Ectodermal cell (in vitro differentiated cells): ENCODE measurements around the gene CCKAR.

Experiments
- H3K27ac ChIP-seq: 2 replicates; pipeline ENCODE4 v1.7.0; 2013; ENCODE audit warnings: mild to moderate bottlenecking, low read depth, low read length; ENCODE audit not compliant: insufficient read depth, poor library complexity, severe bottlenecking
- H3K27me3 ChIP-seq: 2 replicates; pipeline ENCODE4 v1.7.0; 2013; ENCODE audit warnings: mild to moderate bottlenecking, low read length; ENCODE audit not compliant: insufficient read depth, control insufficient read depth, poor library complexity, severe bottlenecking
- H3K36me3 ChIP-seq: one replicate; pipeline ENCODE4 v1.7.0; 2013; ENCODE audit warnings: low read length; ENCODE audit not compliant: control insufficient read depth, insufficient read depth
- H3K4me1 ChIP-seq: one replicate; pipeline ENCODE4 v1.7.0; 2013; ENCODE audit warnings: low read length; ENCODE audit not compliant: control insufficient read depth, insufficient read depth
- H3K4me3 ChIP-seq: 2 replicates; pipeline ENCODE4 v1.7.0; 2013; ENCODE audit warnings: low read depth, low read length, control low read depth; ENCODE audit not compliant: insufficient read depth
- H3K9me3 ChIP-seq: 2 replicates; pipeline ENCODE4 v1.7.0; 2013; ENCODE audit warnings: mild to moderate bottlenecking, low read length, moderate library complexity; ENCODE audit not compliant: control insufficient read depth
- WGBS, 2 experiments: methylation state at CpG; one replicate each; pipeline ENCODE4 v1.1.7; 2013; ENCODE audit warnings: missing lambda C conversion rate in 2 of 2; 5-methylcytosine and 5-hydroxymethylcytosine counted together

The CCKAR gene

DNA sequence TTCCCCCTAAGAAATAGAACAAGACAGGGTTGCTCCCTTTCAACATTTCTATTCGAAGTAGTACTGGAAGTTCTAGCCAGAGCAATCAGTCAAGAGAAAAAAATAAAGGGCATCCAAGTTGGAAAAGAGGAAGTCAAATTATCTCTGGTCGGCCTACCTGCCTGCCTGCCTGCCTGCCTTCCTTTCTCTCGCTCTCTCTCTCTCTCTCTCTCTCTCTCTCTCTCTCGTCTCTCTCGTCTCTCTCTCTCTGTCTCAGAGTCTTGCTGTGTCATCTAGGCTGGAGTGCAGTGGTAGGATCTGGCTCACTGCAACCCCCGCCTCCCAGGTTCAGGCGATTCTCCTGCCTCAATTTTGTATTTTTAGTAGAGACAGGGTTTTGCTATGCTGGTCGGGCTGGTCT, 42.9 kb downstream of the CCKAR start:
- 67 to 74% methylated on average over 4 to 5 of the region's 8 CpGs for WGBS, 2 experiments
- no peak overlapping the region for H3K4me3 ChIP-seq
- no peaks in the 10 kb centered on the region for H3K4me1 ChIP-seq
- H3K36me3 ChIP-seq, result no peaks in the 10 kb centered on the region
- H3K27ac ChIP-seq, result no peak overlapping the region
- no peaks in the 10 kb centered on the region for H3K9me3 ChIP-seq
- H3K27me3 ChIP-seq, result no peaks in the 10 kb centered on the region

DNA sequence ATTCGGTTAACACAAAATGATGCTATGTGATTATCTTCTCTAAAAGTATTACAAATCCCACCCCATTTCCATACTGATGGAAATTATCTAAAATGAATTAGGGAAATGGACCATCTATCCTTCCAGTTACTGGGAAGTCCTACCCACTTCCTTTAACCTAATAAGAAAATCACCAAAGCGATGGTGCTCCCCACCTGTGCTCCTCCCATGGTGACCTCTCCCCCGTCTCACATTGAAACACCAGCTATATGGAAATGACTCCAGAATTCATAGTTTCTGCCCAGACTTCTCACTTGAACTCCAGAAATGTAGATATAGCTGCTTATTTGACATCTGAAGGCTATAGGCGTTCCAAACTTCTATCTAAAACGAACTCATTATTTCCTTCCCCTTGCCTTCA, 48.5 kb downstream of the CCKAR start:
- no peaks in the 10 kb centered on the region for H3K9me3 ChIP-seq
- no peak overlapping the region for H3K4me3 ChIP-seq
- H3K27ac ChIP-seq, result no peak overlapping the region
- H3K36me3 ChIP-seq, result no peaks in the 10 kb centered on the region
- 92 to 94% methylated on average over 5 of the region's 5 CpGs for WGBS, 2 experiments
- no peaks in the 10 kb centered on the region for H3K4me1 ChIP-seq
- no peaks in the 10 kb centered on the region for H3K27me3 ChIP-seq

DNA sequence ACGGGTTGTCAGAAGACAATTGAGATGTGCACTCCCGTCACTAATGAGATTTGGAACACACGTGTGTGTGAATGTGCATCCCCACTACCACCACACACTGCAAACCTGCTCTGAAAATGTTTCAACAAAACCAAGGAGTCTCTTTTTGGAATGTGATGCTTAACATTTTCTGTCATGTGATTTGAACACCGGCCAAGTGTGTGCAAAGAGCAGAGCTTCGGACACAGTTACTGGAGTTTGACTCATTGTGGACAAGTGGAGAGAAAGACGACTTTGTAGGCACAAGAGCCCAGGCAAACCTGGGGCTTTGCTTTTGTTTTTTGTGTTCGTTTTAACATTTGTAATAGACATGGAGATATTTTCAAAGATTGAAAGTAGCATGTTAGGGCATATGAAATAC, 49.2 kb downstream of the CCKAR start:
- 90 to 94% methylated on average over 7 of the region's 7 CpGs for WGBS, 2 experiments
- Histone ChIP-seq H3K36me3 (no peaks in the 10 kb centered on the region), H3K4me1 (no peaks in the 10 kb centered on the region), H3K27me3 (no peaks in the 10 kb centered on the region), H3K27ac (no peak overlapping the region), H3K9me3 (no peaks in the 10 kb centered on the region), H3K4me3 (no peak overlapping the region)

DNA sequence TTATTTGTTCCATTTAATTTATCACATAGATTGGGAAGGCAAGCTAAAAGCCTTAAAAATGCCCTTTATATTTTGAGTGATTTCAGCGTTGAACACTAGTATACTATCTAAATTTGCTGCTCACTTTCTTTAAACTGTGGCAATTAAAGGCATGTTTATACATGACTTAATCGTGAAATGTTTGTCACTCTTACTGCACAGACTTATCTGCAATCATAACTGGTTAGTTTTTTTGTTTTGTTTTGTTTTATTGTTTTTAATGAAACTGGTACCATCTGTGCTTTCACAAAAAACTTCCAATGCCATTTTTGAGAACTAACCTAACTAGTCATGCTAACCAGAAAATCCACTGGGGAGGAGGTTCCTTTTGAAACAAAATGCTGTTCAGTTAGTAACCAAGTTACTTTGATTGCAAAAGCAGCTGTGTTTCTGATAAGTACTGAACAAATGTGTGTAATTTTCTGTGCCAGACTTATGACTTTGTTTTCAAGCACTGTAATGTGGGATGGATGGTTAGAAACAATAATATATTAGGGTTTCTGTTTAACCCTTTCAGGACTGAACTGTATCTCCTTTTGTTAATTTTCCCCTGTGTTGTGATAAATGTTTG, 56.1 kb downstream of the CCKAR start:
- WGBS, 2 experiments, result 95 to 100% methylated on average over 1 to 2 of the region's 2 CpGs
- no peak overlapping the region for H3K27ac ChIP-seq
- no peak overlapping the region for H3K4me3 ChIP-seq
- peaks cover 6% of the 10 kb centered on the region for H3K36me3 ChIP-seq
- no peaks in the 10 kb centered on the region for H3K9me3 ChIP-seq
- no peaks in the 10 kb centered on the region for H3K4me1 ChIP-seq
- no peaks in the 10 kb centered on the region for H3K27me3 ChIP-seq

DNA sequence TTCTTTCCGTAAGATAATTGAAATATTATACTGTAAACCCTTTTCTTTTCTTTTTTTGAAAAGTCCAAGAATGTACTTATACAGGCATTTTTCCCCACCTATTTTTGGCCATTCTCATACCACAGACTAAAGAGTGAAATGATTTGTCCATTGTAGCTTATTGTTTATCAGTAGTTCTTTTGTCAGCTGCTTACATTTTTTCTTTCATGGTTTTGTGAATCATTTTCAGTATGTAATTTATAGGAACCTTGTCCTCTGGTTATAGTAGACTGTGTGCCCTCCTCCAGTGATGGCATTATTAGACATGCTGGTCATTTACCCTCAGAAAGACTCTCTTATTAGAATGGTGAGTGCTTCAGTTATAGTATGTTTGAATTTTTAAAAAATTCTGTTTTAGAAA, 56.7 kb downstream of the CCKAR start:
- Histone ChIP-seq H3K27me3 (no peaks in the 10 kb centered on the region), H3K27ac (no peak overlapping the region), H3K4me3 (no peak overlapping the region), H3K4me1 (no peaks in the 10 kb centered on the region), H3K9me3 (no peaks in the 10 kb centered on the region), H3K36me3 (peaks cover 6% of the 10 kb centered on the region)
- WGBS, 2 experiments, result no CpG with 5 or more reads among the region's 1 CpG

DNA sequence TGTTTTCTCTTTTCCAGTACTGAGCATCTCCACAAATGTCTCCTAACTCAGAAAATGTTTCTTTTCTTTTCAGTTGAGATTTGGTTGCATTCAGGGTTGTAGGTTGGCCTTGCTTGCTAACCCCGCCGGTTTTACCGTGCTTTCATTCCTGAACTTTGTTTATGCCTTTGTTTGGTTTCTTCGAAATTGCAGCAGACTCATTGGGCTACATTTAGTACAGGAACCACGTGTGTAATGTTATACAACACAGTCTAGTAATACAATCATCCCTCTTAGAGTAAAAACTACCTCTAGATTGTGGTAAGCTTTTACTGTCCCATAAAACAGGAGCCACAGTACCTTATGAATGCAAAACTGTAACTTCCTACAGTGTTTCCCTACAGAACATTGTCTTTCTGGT, 57.9 kb downstream of the CCKAR start:
- H3K9me3 ChIP-seq, result no peaks in the 10 kb centered on the region
- peaks cover 6% of the 10 kb centered on the region for H3K36me3 ChIP-seq
- 95 to 100% methylated on average over 5 of the region's 5 CpGs for WGBS, 2 experiments
- H3K4me3 ChIP-seq, result no peak overlapping the region
- no peaks in the 10 kb centered on the region for H3K27me3 ChIP-seq
- no peaks in the 10 kb centered on the region for H3K4me1 ChIP-seq
- H3K27ac ChIP-seq, result no peak overlapping the region

DNA sequence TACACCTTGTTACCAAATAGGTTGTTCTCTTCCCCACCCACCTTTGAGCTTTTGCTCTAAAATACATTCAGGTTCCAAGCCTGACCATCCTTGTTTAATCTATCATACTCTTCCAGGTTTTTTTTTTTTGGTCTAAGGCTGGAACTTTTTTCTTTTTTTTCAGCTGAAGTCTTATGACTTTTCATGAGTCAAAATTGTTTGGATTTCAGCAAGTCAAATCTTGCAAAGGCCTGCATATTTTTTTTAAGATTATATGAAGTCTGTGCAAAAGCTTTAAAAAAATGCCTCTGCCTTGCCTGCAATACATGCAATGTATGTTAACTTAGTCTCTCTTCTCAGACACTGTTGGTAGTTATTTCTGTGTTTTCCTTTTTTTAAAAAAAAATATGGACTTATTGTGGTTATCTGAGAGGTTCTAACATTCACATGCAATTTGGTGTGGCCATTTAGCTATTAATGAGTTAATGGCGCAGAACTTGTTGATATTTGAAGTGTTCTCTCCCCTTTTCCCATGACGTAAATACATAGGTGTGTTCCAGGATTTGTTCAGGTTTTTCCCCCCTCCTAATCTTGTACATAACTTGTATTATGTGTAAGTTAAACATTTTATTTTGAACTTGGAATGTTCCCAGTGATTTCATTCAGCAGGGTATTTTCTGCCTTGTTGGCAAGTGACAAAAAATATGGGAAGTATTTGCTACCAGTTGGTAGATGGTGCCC, 58.7 kb downstream of the CCKAR start:
- WGBS, 2 experiments, result 96 to 100% methylated on average over 1 of the region's 2 CpGs
- Histone ChIP-seq H3K27ac (no peak overlapping the region), H3K36me3 (peaks cover 6% of the 10 kb centered on the region), H3K27me3 (no peaks in the 10 kb centered on the region), H3K9me3 (no peaks in the 10 kb centered on the region), H3K4me1 (no peaks in the 10 kb centered on the region), H3K4me3 (no peak overlapping the region)
